Stimulated activated naive CD8-positive, alpha-beta T cell treated with anti-CD3 and anti-CD28 coated beads, Interleukin-15, Interleukin-2, amounts not matched to agents 100 ng/mL and 50 ng/mL, for 24 hours (primary cell): Measurements from ENCODE around the gene SOD1.

ENCODE experiments used
- H3K27ac Mint-ChIP-seq: one replicate; pipeline ENCODE4 v1.8.0; 2021; ENCODE audit warnings: mild to moderate bottlenecking, mixed read lengths
- H3K27me3 Mint-ChIP-seq: one replicate; pipeline ENCODE4 v1.8.0; 2021; ENCODE audit warnings: mixed read lengths
- H3K36me3 Mint-ChIP-seq: one replicate; pipeline ENCODE4 v1.8.0; 2021; ENCODE audit warnings: low read depth, mixed read lengths
- H3K4me1 Mint-ChIP-seq: one replicate; pipeline ENCODE4 v1.8.0; 2021; ENCODE audit warnings: low read depth, mixed read lengths
- H3K4me3 Mint-ChIP-seq: one replicate; pipeline ENCODE4 v1.8.0; 2021; ENCODE audit warnings: mild to moderate bottlenecking, mixed read lengths
- H3K9me3 Mint-ChIP-seq: one replicate; pipeline ENCODE4 v1.8.0; 2021; ENCODE audit warnings: mixed read lengths

Gene SOD1

GRCh38 chr21:31666445-31667010, 7.0 kb downstream of the SOD1 start:
- H3K36me3 Mint-ChIP-seq: peaks cover 83% of the 10 kb centered on the region
- no peak overlapping the region for H3K4me3 Mint-ChIP-seq
- no peaks in the 10 kb centered on the region for H3K9me3 Mint-ChIP-seq
- no peaks in the 10 kb centered on the region for H3K27me3 Mint-ChIP-seq
- peaks cover 87% of the 10 kb centered on the region for H3K4me1 Mint-ChIP-seq
- H3K27ac Mint-ChIP-seq: peak overlapping the region; percentile 73

DNA sequence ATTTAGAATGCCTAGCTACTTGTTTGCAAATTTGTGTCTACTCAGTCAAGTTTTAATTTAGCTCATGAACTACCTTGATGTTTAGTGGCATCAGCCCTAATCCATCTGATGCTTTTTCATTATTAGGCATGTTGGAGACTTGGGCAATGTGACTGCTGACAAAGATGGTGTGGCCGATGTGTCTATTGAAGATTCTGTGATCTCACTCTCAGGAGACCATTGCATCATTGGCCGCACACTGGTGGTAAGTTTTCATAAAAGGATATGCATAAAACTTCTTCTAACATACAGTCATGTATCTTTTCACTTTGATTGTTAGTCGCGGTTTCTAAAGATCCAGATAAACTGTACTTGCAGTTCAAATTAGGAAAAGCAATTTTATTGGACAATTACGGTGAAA, 7.6 kb downstream of the SOD1 start:
- H3K4me1 Mint-ChIP-seq: peaks cover 83% of the 10 kb centered on the region
- peaks cover 80% of the 10 kb centered on the region for H3K36me3 Mint-ChIP-seq
- no peaks in the 10 kb centered on the region for H3K27me3 Mint-ChIP-seq
- H3K9me3 Mint-ChIP-seq: no peaks in the 10 kb centered on the region
- H3K4me3 Mint-ChIP-seq: no peak overlapping the region
- peak overlapping the region; percentile 73 for H3K27ac Mint-ChIP-seq

GRCh38 chr21:31667639-31668038, 8.1 kb downstream of the SOD1 start:
- H3K4me1 Mint-ChIP-seq: peaks cover 78% of the 10 kb centered on the region
- no peaks in the 10 kb centered on the region for H3K27me3 Mint-ChIP-seq
- H3K36me3 Mint-ChIP-seq: peaks cover 75% of the 10 kb centered on the region
- H3K27ac Mint-ChIP-seq: peak overlapping the region; percentile 73
- no peak overlapping the region for H3K4me3 Mint-ChIP-seq
- no peaks in the 10 kb centered on the region for H3K9me3 Mint-ChIP-seq

- H3K36me3 Mint-ChIP-seq: peaks cover 66% of the 10 kb centered on the region
- H3K9me3 Mint-ChIP-seq: no peaks in the 10 kb centered on the region
- H3K27me3 Mint-ChIP-seq: no peaks in the 10 kb centered on the region
- H3K27ac Mint-ChIP-seq: peak overlapping the region; percentile 77
- H3K4me1 Mint-ChIP-seq: peaks cover 68% of the 10 kb centered on the region
- no peak overlapping the region for H3K4me3 Mint-ChIP-seq
These were observed 9.4 kb downstream of the SOD1 start for GRCh38 chr21:31668651-31669491.

- peaks cover 55% of the 10 kb centered on the region for H3K36me3 Mint-ChIP-seq
- no peak overlapping the region for H3K4me3 Mint-ChIP-seq
- H3K27me3 Mint-ChIP-seq: no peaks in the 10 kb centered on the region
- H3K9me3 Mint-ChIP-seq: no peaks in the 10 kb centered on the region
- H3K27ac Mint-ChIP-seq: peak overlapping the region; percentile 7
- peaks cover 56% of the 10 kb centered on the region for H3K4me1 Mint-ChIP-seq
These were observed 10.6 kb downstream of the SOD1 start for GRCh38 chr21:31670070-31670469.

GRCh38 chr21:31671146-31671716, 11.7 kb downstream of the SOD1 start:
- H3K9me3 Mint-ChIP-seq: no peaks in the 10 kb centered on the region

DNA sequence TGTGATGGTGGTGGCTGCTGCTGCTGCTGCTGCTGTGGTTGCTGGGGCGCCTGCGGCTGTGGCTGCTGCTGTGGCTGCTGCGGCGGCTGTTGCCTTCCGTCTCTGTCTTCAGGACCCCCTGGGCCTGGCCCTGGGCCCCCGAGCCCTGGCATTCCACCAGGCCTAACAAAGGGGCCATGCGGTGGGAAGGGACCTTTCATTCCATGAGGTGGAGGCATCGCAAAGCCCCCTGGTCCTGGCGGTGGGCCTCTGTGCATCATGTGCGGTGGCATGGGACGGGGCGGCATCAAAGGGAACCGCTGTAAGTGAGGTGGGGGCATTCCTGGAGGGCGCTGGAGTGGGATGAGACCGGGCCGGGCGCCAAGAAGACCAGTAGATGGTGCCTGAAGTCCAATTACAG, 12.4 kb downstream of the SOD1 start:
- peaks cover 37% of the 10 kb centered on the region for H3K4me1 Mint-ChIP-seq
- H3K36me3 Mint-ChIP-seq: peaks cover 39% of the 10 kb centered on the region

More at GRCh38 chr21:31671146-31671716, 11.7 kb downstream of the SOD1 start:
- peaks cover 44% of the 10 kb centered on the region for H3K4me1 Mint-ChIP-seq
- H3K36me3 Mint-ChIP-seq: peaks cover 46% of the 10 kb centered on the region
- no peak overlapping the region for H3K27ac Mint-ChIP-seq
- H3K4me3 Mint-ChIP-seq: no peak overlapping the region
- no peaks in the 10 kb centered on the region for H3K27me3 Mint-ChIP-seq

DNA sequence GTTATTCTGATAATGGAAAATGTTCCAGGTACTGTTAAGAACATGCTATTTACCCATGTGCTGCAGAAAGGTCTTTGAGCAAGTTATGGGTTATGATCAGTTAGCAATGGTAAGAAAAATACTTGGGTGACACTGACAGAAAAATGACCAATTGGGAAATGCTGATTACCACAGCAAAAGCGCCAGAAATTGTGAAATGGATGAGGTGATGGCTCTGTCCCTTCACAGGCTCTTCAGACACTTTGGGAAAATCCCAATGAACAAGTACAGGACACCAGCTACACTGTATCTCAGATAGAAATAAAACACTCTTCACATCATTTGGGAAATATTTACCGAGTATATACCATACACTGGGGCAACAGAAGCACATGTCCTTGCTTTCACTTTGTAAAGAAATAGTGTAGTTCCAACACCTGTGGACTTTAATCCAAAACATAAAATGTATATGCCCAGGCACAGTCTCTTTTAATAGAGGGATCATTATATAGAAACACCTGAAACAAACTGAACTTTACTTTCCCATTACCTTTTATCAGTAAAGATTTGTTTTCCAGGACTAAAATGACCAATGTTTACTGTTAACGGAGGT, 13.9 kb downstream of the SOD1 start:
- Mint-ChIP-seq H3K27ac (peak overlapping the region; percentile 9), H3K4me3 (no peak overlapping the region), H3K36me3 (peaks cover 24% of the 10 kb centered on the region), H3K27me3 (no peaks in the 10 kb centered on the region), H3K4me1 (peaks cover 23% of the 10 kb centered on the region), H3K9me3 (no peaks in the 10 kb centered on the region)

More for the DNA sequence above, 12.4 kb downstream of the SOD1 start:
- Mint-ChIP-seq H3K4me3 (no peak overlapping the region), H3K9me3 (no peaks in the 10 kb centered on the region), H3K27me3 (no peaks in the 10 kb centered on the region), H3K27ac (no peak overlapping the region)

GRCh38 chr21:31675318-31675717, 15.8 kb downstream of the SOD1 start:
- H3K9me3 Mint-ChIP-seq: no peaks in the 10 kb centered on the region
- peaks cover 8% of the 10 kb centered on the region for H3K4me1 Mint-ChIP-seq
- H3K4me3 Mint-ChIP-seq: no peak overlapping the region
- H3K36me3 Mint-ChIP-seq: peaks cover 20% of the 10 kb centered on the region
- no peaks in the 10 kb centered on the region for H3K27me3 Mint-ChIP-seq
- H3K27ac Mint-ChIP-seq: no peak overlapping the region

DNA sequence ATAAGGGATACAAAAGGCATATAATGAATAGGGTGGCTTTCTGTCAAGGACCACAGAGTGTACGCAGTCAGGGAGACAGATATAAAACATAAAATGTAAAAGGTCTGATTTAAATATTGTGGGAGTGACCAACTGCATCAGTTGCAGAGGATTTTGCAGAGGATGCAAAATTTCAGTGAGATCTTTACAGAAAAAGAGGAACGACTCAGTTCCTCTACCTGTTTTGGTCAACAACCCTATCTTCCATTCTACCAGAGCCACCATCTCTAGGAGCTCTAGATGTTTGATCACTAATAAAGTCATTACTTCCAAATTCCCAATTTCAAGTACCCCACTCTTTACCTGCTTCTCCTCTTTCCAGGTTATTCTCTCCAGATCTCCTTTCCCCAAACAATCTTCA, 16.5 kb downstream of the SOD1 start:
- Mint-ChIP-seq H3K36me3 (peaks cover 21% of the 10 kb centered on the region), H3K9me3 (no peaks in the 10 kb centered on the region), H3K4me1 (peaks cover 4% of the 10 kb centered on the region), H3K4me3 (no peak overlapping the region), H3K27me3 (no peaks in the 10 kb centered on the region), H3K27ac (no peak overlapping the region)

- no peaks in the 10 kb centered on the region for H3K4me1 Mint-ChIP-seq
- peaks cover 20% of the 10 kb centered on the region for H3K36me3 Mint-ChIP-seq
- H3K9me3 Mint-ChIP-seq: no peaks in the 10 kb centered on the region
These were observed 17.6 kb downstream of the SOD1 start for GRCh38 chr21:31677047-31677446.

DNA sequence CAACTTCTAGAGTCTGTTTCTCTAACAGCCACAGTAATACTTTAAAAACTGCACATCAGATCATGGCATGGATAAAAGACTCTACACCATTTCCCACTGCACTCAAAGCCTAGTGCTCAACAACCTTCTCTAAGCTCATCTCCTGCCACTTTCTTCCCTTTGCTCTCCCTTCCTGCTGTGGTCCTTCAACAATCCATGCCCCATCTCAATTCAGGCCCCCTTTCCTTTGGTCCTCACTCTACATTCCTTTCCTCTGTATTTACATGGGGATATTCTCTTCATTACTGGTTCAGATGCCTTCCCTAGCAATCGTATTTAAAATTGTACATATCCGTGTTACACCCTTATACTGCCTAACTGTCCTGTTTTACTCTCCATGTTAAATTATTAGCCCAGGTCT, 19.0 kb downstream of the SOD1 start:
- Mint-ChIP-seq H3K4me3 (no peak overlapping the region), H3K36me3 (peaks cover 33% of the 10 kb centered on the region), H3K9me3 (no peaks in the 10 kb centered on the region), H3K27me3 (no peaks in the 10 kb centered on the region), H3K4me1 (no peaks in the 10 kb centered on the region), H3K27ac (no peak overlapping the region)

More at GRCh38 chr21:31677047-31677446, 17.6 kb downstream of the SOD1 start:
- no peak overlapping the region for H3K4me3 Mint-ChIP-seq
- H3K27me3 Mint-ChIP-seq: no peaks in the 10 kb centered on the region
- no peak overlapping the region for H3K27ac Mint-ChIP-seq

- Mint-ChIP-seq H3K4me3 (no peak overlapping the region), H3K27ac (no peak overlapping the region), H3K36me3 (peaks cover 72% of the 10 kb centered on the region), H3K4me1 (no peaks in the 10 kb centered on the region), H3K27me3 (no peaks in the 10 kb centered on the region), H3K9me3 (no peaks in the 10 kb centered on the region)
These were observed 23.1 kb downstream of the SOD1 start for GRCh38 chr21:31682620-31683019.

GRCh38 chr21:31683029-31683428, 23.5 kb downstream of the SOD1 start:
- Mint-ChIP-seq H3K36me3 (peaks cover 73% of the 10 kb centered on the region), H3K27me3 (no peaks in the 10 kb centered on the region), H3K4me1 (no peaks in the 10 kb centered on the region), H3K9me3 (no peaks in the 10 kb centered on the region), H3K27ac (no peak overlapping the region), H3K4me3 (no peak overlapping the region)

DNA sequence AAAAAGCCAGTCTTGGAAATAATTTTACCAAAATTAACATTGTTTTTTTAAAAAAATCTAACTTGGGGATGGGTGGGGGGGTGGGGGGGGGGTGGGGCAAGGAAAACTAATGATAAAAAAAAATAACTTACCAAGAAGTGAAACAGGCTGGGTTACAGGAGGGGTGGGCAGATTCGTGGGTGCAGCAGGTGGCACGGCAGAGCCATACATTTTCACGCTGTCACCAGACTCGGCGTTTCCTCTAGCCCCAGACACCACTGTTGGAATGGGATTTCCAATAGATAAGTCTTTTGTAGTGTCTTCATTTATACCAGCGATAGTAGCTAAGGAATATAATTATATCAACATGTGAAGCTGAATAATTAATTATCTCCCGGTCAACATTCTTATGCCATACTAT, 25.4 kb downstream of the SOD1 start:
- H3K27me3 Mint-ChIP-seq: no peaks in the 10 kb centered on the region
- H3K4me3 Mint-ChIP-seq: no peak overlapping the region
- H3K4me1 Mint-ChIP-seq: no peaks in the 10 kb centered on the region

More for the DNA sequence above, 25.4 kb downstream of the SOD1 start:
- Mint-ChIP-seq H3K9me3 (no peaks in the 10 kb centered on the region), H3K36me3 (peaks cover 78% of the 10 kb centered on the region), H3K27ac (no peak overlapping the region)
